H1 (cell line): ENCODE results near the gene FAM149A. TPM values are rescaled to one million over a fixed set of nuclear protein-coding genes. Genes with fewer than 3 reads are reported as not detected.

Source experiments
- CTCF ChIA-PET: fragments of 300-600 bp; sonication (Branson Sonifier 250); formaldehyde crosslinking; loops from one replicate; lab custom pipeline; 2021; ENCODE audit not compliant: partially characterized antibody; lab: Charles Lee
- POLR2A ChIA-PET: fragments of 300-600 bp; sonication (Branson Sonifier 250); formaldehyde crosslinking; loops from one replicate; lab custom pipeline; 2021; ENCODE audit warnings: inconsistent platforms; ENCODE audit not compliant: partially characterized antibody; lab: Charles Lee
- DNase-seq, 2 experiments: peaks; one replicate each; pipeline versions ENCODE4 v3.0.0 to v3.0.0-alpha.2; 2010 to 2022; ENCODE audit warnings: low spot score in 2 of 2, low read depth in 1 of 2, mixed read lengths in 1 of 2
- FAIRE-seq: peaks from 2 replicates; lab custom pipeline; 2011; peaks lifted over from hg19 to GRCh38; lab: Jason Lieb, UNC
- H2AFZ ChIP-seq: 2 replicates; pipeline ENCODE4 v1.8.1; 2012; ENCODE audit warnings: low read length, inconsistent platforms
- H2AK5ac ChIP-seq: 2 replicates; pipeline ENCODE4 v1.6.1; 2013; ENCODE audit warnings: low read depth, low read length
- H2BK120ac ChIP-seq: replicated peaks from 2 replicates; pipeline ENCODE3; 2013; ENCODE audit warnings: low read depth, low read length, inconsistent platforms
- H2BK12ac ChIP-seq: 2 replicates; pipeline ENCODE4 v1.6.1; 2013; ENCODE audit warnings: low read depth, low read length
- H2BK15ac ChIP-seq: 2 replicates; pipeline ENCODE4 v1.6.1; 2013; ENCODE audit warnings: low read length
- H2BK20ac ChIP-seq: 2 replicates; pipeline ENCODE4 v1.6.1; 2013; ENCODE audit warnings: low read length
- H2BK5ac ChIP-seq: 2 replicates; pipeline ENCODE4 v1.6.1; 2013; ENCODE audit warnings: low read depth, low read length
- H3K14ac ChIP-seq: 2 replicates; pipeline ENCODE4 v1.6.1; 2013; ENCODE audit warnings: inconsistent platforms; ENCODE audit not compliant: insufficient read length
- H3K18ac ChIP-seq: 2 replicates; pipeline ENCODE4 v1.6.1; 2013; ENCODE audit warnings: low read length; ENCODE audit errors: extremely low read depth
- H3K23ac ChIP-seq: 2 replicates; pipeline ENCODE4 v1.6.1; 2013; ENCODE audit warnings: inconsistent platforms; ENCODE audit not compliant: insufficient read length
- H3K23me2 ChIP-seq: 2 replicates; pipeline ENCODE4 v1.6.1; 2013; ENCODE audit warnings: low read depth, low read length
- H3K27ac ChIP-seq: 2 replicates; pipeline ENCODE4 v1.6.1; 2011; ENCODE audit warnings: low read depth, low read length, inconsistent platforms
- H3K27me3 ChIP-seq, 4 experiments: replicated peaks in 1 of 4; 1 replicate in 1 of 4; 2 replicates in 3 of 4; pipeline versions ENCODE4 v1.6.1 to v1.8.1; 2011 to 2013; ENCODE audit warnings: low read length in 3 of 4, mild to moderate bottlenecking in 3 of 4, inconsistent platforms in 2 of 4, mixed read lengths in 2 of 4, moderate library complexity in 1 of 4; ENCODE audit not compliant: control insufficient read depth in 3 of 4, insufficient read depth in 3 of 4; ENCODE audit errors: extremely low read depth in 1 of 4
- H3K36me3 ChIP-seq, 4 experiments: 2 replicates each; pipeline versions ENCODE4 v1.6.1 to v1.8.1; 2011 to 2013; ENCODE audit warnings: mild to moderate bottlenecking in 4 of 4, low read length in 3 of 4, moderate library complexity in 2 of 4, control low read depth in 1 of 4, inconsistent platforms in 1 of 4; ENCODE audit not compliant: insufficient read depth in 4 of 4, control insufficient read depth in 2 of 4
- H3K4ac ChIP-seq: replicated peaks from 2 replicates; pipeline ENCODE3; 2013; ENCODE audit warnings: low read length, low read depth, mixed read lengths, inconsistent platforms; ENCODE audit not compliant: insufficient read length
- H3K4me1 ChIP-seq, 4 experiments: replicated peaks in 1 of 4; 1 replicate in 1 of 4; 2 replicates in 3 of 4; pipeline versions ENCODE4 v1.6.1 to v1.8.1; 2011 to 2013; ENCODE audit warnings: low read length in 3 of 4, inconsistent platforms in 2 of 4, mixed read lengths in 1 of 4; ENCODE audit not compliant: insufficient read depth in 4 of 4, control insufficient read depth in 3 of 4
- H3K4me2 ChIP-seq, 2 experiments: 2 replicates each; pipeline versions ENCODE4 v1.6.1 to v1.8.1; 2011 to 2013; ENCODE audit warnings: low read depth in 2 of 2, low read length in 2 of 2, control low read depth in 1 of 2, inconsistent platforms in 1 of 2, mild to moderate bottlenecking in 1 of 2; ENCODE audit not compliant: insufficient read depth in 1 of 2
- H3K4me3 ChIP-seq, 4 experiments: fragments of 200-600, 300-600 bp in 1 of 4; sonication (generic), shearing (Covaris generic), sonication (Bioruptor Twin) in 1 of 4; 2 replicates each; pipeline versions ENCODE4 v1.5.1 to v1.8.1; 2011 to 2016; ENCODE audit warnings: low read length in 4 of 4, low read depth in 3 of 4, control low read depth in 2 of 4, inconsistent platforms in 2 of 4, mild to moderate bottlenecking in 2 of 4, mixed read lengths in 1 of 4, moderate library complexity in 1 of 4; ENCODE audit not compliant: insufficient read depth in 2 of 4; ENCODE audit errors: extremely low read depth in 1 of 4
- H3K56ac ChIP-seq: replicated peaks from 2 replicates; pipeline ENCODE3; 2013; ENCODE audit warnings: low read depth, mild to moderate bottlenecking, mixed read lengths, low read length, inconsistent platforms; ENCODE audit not compliant: insufficient read length
- H3K79me1 ChIP-seq: 2 replicates; pipeline ENCODE4 v1.6.1; 2013; ENCODE audit warnings: low read depth, low read length, control low read depth
- H3K79me2 ChIP-seq, 2 experiments: 2 replicates each; pipeline versions ENCODE4 v1.6.1 to v1.8.1; 2012 to 2013; ENCODE audit warnings: low read length in 2 of 2, mild to moderate bottlenecking in 2 of 2, inconsistent platforms in 1 of 2; ENCODE audit not compliant: insufficient read depth in 2 of 2, control insufficient read depth in 1 of 2
- H3K9ac ChIP-seq, 4 experiments: replicated peaks in 1 of 4; 1 replicate in 1 of 4; 2 replicates in 3 of 4; pipeline versions ENCODE4 v1.6.1 to v1.8.1; 2011 to 2013; ENCODE audit warnings: low read depth in 3 of 4, low read length in 3 of 4, control low read depth in 2 of 4, mild to moderate bottlenecking in 2 of 4, moderate library complexity in 2 of 4, inconsistent platforms in 1 of 4; ENCODE audit errors: extremely low read depth in 1 of 4
- H3K9me3 ChIP-seq, 2 experiments: 2 replicates each; pipeline versions ENCODE4 v1.6.1 to v1.8.1; 2012 to 2013; ENCODE audit warnings: mild to moderate bottlenecking in 2 of 2, moderate library complexity in 2 of 2, control low read depth in 1 of 2, inconsistent platforms in 1 of 2, low read depth in 1 of 2, low read length in 1 of 2, mixed read lengths in 1 of 2; ENCODE audit not compliant: insufficient read depth in 2 of 2
- H4K20me1 ChIP-seq, 2 experiments: replicated peaks in 1 of 2; 2 replicates each; pipeline versions ENCODE3 to v1.8.1; 2011 to 2013; ENCODE audit warnings: inconsistent platforms in 2 of 2, low read length in 2 of 2, mild to moderate bottlenecking in 1 of 2; ENCODE audit not compliant: insufficient read depth in 2 of 2, control insufficient read depth in 1 of 2
- H4K5ac ChIP-seq: 2 replicates; pipeline ENCODE4 v1.6.1; 2013; ENCODE audit warnings: low read length, low read depth, mixed read lengths, inconsistent platforms; ENCODE audit not compliant: insufficient read length
- H4K8ac ChIP-seq: 2 replicates; pipeline ENCODE4 v1.8.0; 2013; ENCODE audit warnings: mild to moderate bottlenecking, moderate library complexity, low read length, inconsistent platforms; ENCODE audit not compliant: insufficient read depth; ENCODE audit errors: extremely low read depth
- H4K91ac ChIP-seq: replicated peaks from 2 replicates; pipeline ENCODE3; 2013; ENCODE audit warnings: low read length, mixed read lengths, inconsistent platforms; ENCODE audit not compliant: insufficient read length
- ATF3 ChIP-seq: IDR thresholded peaks from 2 replicates; pipeline ENCODE4 v1.6.1; 2011; ENCODE audit warnings: low read depth, mild to moderate bottlenecking, low read length; ENCODE audit not compliant: insufficient read depth
- GABPA ChIP-seq: IDR thresholded peaks from 2 replicates; pipeline ENCODE4 v1.6.1; 2011; ENCODE audit warnings: mild to moderate bottlenecking, low read length, moderate library complexity, borderline replicate concordance; ENCODE audit not compliant: insufficient read depth
- NANOG ChIP-seq: IDR thresholded peaks from 2 replicates; pipeline ENCODE4 v1.6.1; 2011; ENCODE audit warnings: low read length, low read depth, mild to moderate bottlenecking, inconsistent platforms; ENCODE audit not compliant: insufficient read depth, poor library complexity, severe bottlenecking
- PHF8 ChIP-seq: fragments of 200-600 bp; sonication (generic); conservative IDR thresholded peaks from 2 replicates; pipeline ENCODE4 v1.7.1; 2012; ENCODE audit warnings: low read depth, mild to moderate bottlenecking, inconsistent platforms, low read length, moderate library complexity
- POLR2AphosphoS5 ChIP-seq: IDR thresholded peaks from 2 replicates; pipeline ENCODE4 v1.6.1; 2011; ENCODE audit warnings: low read depth, low read length
- POU5F1 ChIP-seq: IDR thresholded peaks from 2 replicates; pipeline ENCODE4 v1.6.1; 2011; ENCODE audit warnings: low read depth, mild to moderate bottlenecking, low read length, moderate library complexity
- RAD21 ChIP-seq, 2 experiments: IDR thresholded peaks in 1 of 2; conservative IDR thresholded peaks in 1 of 2; 2 replicates each; pipeline ENCODE4 v1.6.1; 2011; ENCODE audit warnings: low read depth in 2 of 2, low read length in 2 of 2, improper control_type of control experiment in 1 of 2, inconsistent platforms in 1 of 2, mild to moderate bottlenecking in 1 of 2, moderate library complexity in 1 of 2
- RBBP5 ChIP-seq: IDR thresholded peaks from 2 replicates; pipeline ENCODE4 v1.7.1; 2012; ENCODE audit warnings: low read depth, mild to moderate bottlenecking, inconsistent platforms, low read length, moderate library complexity, borderline replicate concordance
- RXRA ChIP-seq: IDR thresholded peaks from 2 replicates; pipeline ENCODE4 v1.6.1; 2011; ENCODE audit warnings: low read depth, mild to moderate bottlenecking, low read length, moderate library complexity; ENCODE audit not compliant: insufficient read depth
- SIN3A ChIP-seq, 2 experiments: IDR thresholded peaks in 1 of 2; conservative IDR thresholded peaks in 1 of 2; 2 replicates each; pipeline ENCODE4 v1.6.1; 2011 to 2012; ENCODE audit warnings: low read length in 2 of 2, improper control_type of control experiment in 1 of 2, low read depth in 1 of 2, mild to moderate bottlenecking in 1 of 2
- SP4 ChIP-seq: IDR thresholded peaks from 2 replicates; pipeline ENCODE4 v1.6.1; 2012; ENCODE audit warnings: low read length, inconsistent platforms
- SRF ChIP-seq: IDR thresholded peaks from 2 replicates; pipeline ENCODE4 v1.6.1; 2011; ENCODE audit warnings: mild to moderate bottlenecking, low read depth, low read length, moderate library complexity
- TEAD4 ChIP-seq: IDR thresholded peaks from 2 replicates; pipeline ENCODE4 v1.6.1; 2012; ENCODE audit warnings: low read depth, low read length, inconsistent platforms, mixed read lengths
- WGBS, 2 experiments: shearing (Covaris generic) in 1 of 2; methylation state at CpG; one replicate each; pipeline versions ENCODE4 v1.1.6 to v1.1.7; 2013 to 2015; ENCODE audit warnings: low lambda C conversion rate in 2 of 2, mixed read lengths in 2 of 2, inconsistent platforms in 1 of 2, low coverage in 1 of 2, missing lambda C conversion rate in 1 of 2; ENCODE audit not compliant: insufficient replicate concordance in 2 of 2, insufficient coverage in 1 of 2, insufficient read length in 1 of 2; ENCODE audit errors: extremely low coverage in 1 of 2, missing lambda C conversion rate in 1 of 2; 5-methylcytosine and 5-hydroxymethylcytosine counted together
- polyA plus RNA-seq, 7 experiments: library from polyadenylated mRNA; depleted of rRNA in 3 of 7; stranded (reverse) in 5 of 7; unstranded in 2 of 7; fragments of >200 nt in 5 of 7; fragments of 200-250 nt in 2 of 7; gene quantifications; 1 replicate in 5 of 7; 2 replicates in 1 of 7; 4 replicates in 1 of 7; pipeline versions ENCODE4 v1.2.1 to v1.2.3, GENCODE V29; 2011 to 2013; ENCODE audit warnings: missing spikeins in 2 of 7, mixed read lengths in 2 of 7
- total RNA-seq: library from RNA; stranded (reverse); fragmentation: NEBNext Ultra II Directional; extraction: Animal tissue kit (Norgen Biotek cat#: 25700); gene quantifications from 2 replicates; pipeline ENCODE4 v1.2.1, GENCODE V29; 2021

FAM149A gene
- total and polyA plus RNA-seq, 2 of the 8 experiments (the other 6 are each of a cell fraction or from before 2014, with no cell fraction given): 6.1 to 8.5 TPM

DNA sequence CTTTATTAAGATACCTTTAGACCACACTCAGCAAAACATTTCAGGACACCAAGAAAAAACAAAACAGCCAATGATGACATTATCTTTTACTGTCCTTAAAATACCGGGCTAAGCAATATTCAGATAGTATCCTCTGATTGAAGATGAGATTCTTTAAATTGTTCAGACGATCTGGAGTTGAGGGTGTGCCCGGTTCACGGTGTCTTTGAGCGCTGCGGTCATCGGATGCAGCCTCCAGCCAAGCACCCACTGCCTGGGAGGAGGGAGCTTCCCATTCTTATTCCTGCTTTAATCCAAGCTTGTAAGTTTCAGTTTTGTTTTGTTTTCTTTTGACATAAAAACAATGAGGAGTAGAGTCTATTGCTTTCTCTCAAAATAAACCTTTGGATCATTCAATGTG is 14.1 kb downstream of the FAM149A start:
- Histone ChIP-seq H3K9me3 (no peaks in the 10 kb centered on the region), H3K79me1 (no peaks in the 10 kb centered on the region), H2BK15ac (no peak overlapping the region), H2AFZ (no peak overlapping the region), H3K4ac (no peak overlapping the region), H4K20me1 (no peaks in the 10 kb centered on the region), H4K8ac (no peak overlapping the region), H4K91ac (no peak overlapping the region), H3K23me2 (no peaks in the 10 kb centered on the region), H3K56ac (no peak overlapping the region), H3K9ac (no peak overlapping the region), H4K5ac (no peak overlapping the region), H2BK120ac (no peak overlapping the region), H2BK5ac (no peak overlapping the region), H2BK12ac (no peak overlapping the region), H3K27ac (no peak overlapping the region), H3K4me1 (peaks cover 0 to 5% (median 0%) of the 10 kb centered on the region in 4 experiments; a peak in 3 of 7 replicates), H3K4me2 (no peak overlapping the region), H3K14ac (no peak overlapping the region), H3K4me3 (no peak overlapping the region), H2AK5ac (no peak overlapping the region), H3K23ac (no peak overlapping the region), H3K18ac (no peak overlapping the region), H3K27me3 (no peaks in the 10 kb centered on the region), H2BK20ac (no peak overlapping the region), H3K79me2 (no peaks in the 10 kb centered on the region), H3K36me3 (no peaks in the 10 kb centered on the region)
- WGBS, 2 experiments: 83% methylated on average over 7 of the region's 7 CpGs; no CpG with 5 or more reads in 1 of the 2 experiments
- FAIRE-seq (no peak), DNase-seq (no peak)
- ChIA-PET POLR2A (interaction anchor here (0.7 kb wide), 1 partner anchor 10 kb away, joined by 3 read pairs; no protein-coding TSS in a partner anchor), CTCF (interaction anchor here (0.6 to 1.7 kb wide), 5 partner anchors 10 to 96 kb away, joined by 3 to 8 read pairs (median 5); no protein-coding TSS in a partner anchor)
- TF ChIP-seq GABPA (no peak), PHF8 (no peak), NANOG (no peak), SRF (no peak), TEAD4 (no peak), SP4 (no peak), SIN3A (conservative IDR thresholded peaks at IDR 0.05 in 1 of 2, IDR thresholded peaks at IDR 0.05 in 1 of 2; ENCODE audit: low read depth in 1 of 2, low read length in 2 of 2) (no peak), RBBP5 (no peak), RAD21 (IDR thresholded peaks at IDR 0.05 in 1 of 2, conservative IDR thresholded peaks at IDR 0.05 in 1 of 2; ENCODE audit: low read depth in 2 of 2, low read length in 2 of 2) (no peak), POLR2AphosphoS5 (no peak), ATF3 (no peak), RXRA (no peak), POU5F1 (no peak)
